Stomach (tissue), 9 donors: ENCODE measurements around the gene NANP. TPM values are rescaled to one million over a fixed set of nuclear protein-coding genes. Genes with fewer than 3 reads are reported as not detected.
A peak's percentile ranks its signal among the peaks of the same experiment; 100 is the strongest.

Experiments
- DNase-seq, 2 donors: peaks; one replicate each; pipeline versions ENCODE4 v3.0.0 to v3.0.0-alpha.2; 2013 to 2019
- H3K27ac ChIP-seq, 5 donors: fragments of 200-600 bp in 4 of 5; sonication (generic) in 4 of 5; one replicate each; pipeline ENCODE4 v1.5.1; 2013 to 2019; ENCODE audit warnings: mild to moderate bottlenecking in 1 of 5, moderate library complexity in 1 of 5
- H3K27me3 ChIP-seq, 3 donors: fragments of 200-600 bp; sonication (generic); one replicate each; pipeline ENCODE4 v1.5.1; 2017 to 2019; ENCODE audit warnings: mixed run types in 1 of 3
- H3K36me3 ChIP-seq, 4 donors: fragments of 200-600 bp; sonication (generic); 1 replicate in 3 of 4; 2 replicates in 1 of 4; pipeline ENCODE4 v1.5.1; 2016 to 2019
- H3K4me1 ChIP-seq, 4 donors: fragments of 200-600 bp; sonication (generic); one replicate each; pipeline ENCODE4 v1.5.1; 2016 to 2019
- H3K4me3 ChIP-seq, 4 donors: fragments of 200-600 bp; sonication (generic) in 3 of 4; one replicate each; pipeline ENCODE4 v1.5.1; 2016 to 2019; ENCODE audit warnings: mild to moderate bottlenecking in 1 of 4
- H3K9me3 ChIP-seq, 4 donors: fragments of 200-600 bp; sonication (generic); one replicate each; pipeline ENCODE4 v1.5.1; 2016 to 2019
- EP300 ChIP-seq: sonication (generic); formaldehyde crosslinking; IDR thresholded peaks from one replicate; pipeline ENCODE4 v1.6.1; 2017; ENCODE audit warnings: antibody characterized with exemption
- POLR2A ChIP-seq, 4 donors: fragments of 450-650 bp; IDR thresholded peaks; one replicate each; pipeline ENCODE4 v1.6.1; 2016; ENCODE audit warnings: antibody characterized with exemption in 4 of 4, control low read depth in 2 of 4, mild to moderate bottlenecking in 1 of 4, moderate library complexity in 1 of 4
- POLR2AphosphoS5 ChIP-seq, 3 donors: sonication (generic); formaldehyde crosslinking; IDR thresholded peaks; one replicate each; pipeline ENCODE4 v1.6.1; 2016; ENCODE audit warnings: antibody characterized with exemption in 3 of 3
- WGBS, 5 donors: extraction: QIAGEN DNeasy Blood & Tissue Kit in 3 of 5; methylation state at CpG; one replicate each; pipeline versions ENCODE4 v1.1.5 to v1.1.7; 2013 to 2018; 5-methylcytosine and 5-hydroxymethylcytosine counted together
- intact Hi-C: fragments of 100-400 bp; cut with DNase I; formaldehyde crosslinking; loops from one replicate; pipeline ENCODE4 v1.15.1; 2023; ENCODE audit warnings: low total_unique reads
- polyA plus RNA-seq, 3 donors: library from polyadenylated mRNA; stranded (reverse); fragments of 200-250 nt; gene quantifications; one replicate each; pipeline ENCODE4 v1.2.3, GENCODE V29; 2013
- total RNA-seq, 5 donors: library from RNA; depleted of rRNA; stranded (reverse); fragments of >200 nt; gene quantifications; one replicate each; pipeline versions ENCODE4 v1.1.0 to v1.2.3, GENCODE V29; 2014 to 2016
- TF ChIP-seq, protein P1 (sequence below), 7 experiments: fragments of 450-650 bp in 4 of 7; fragments of 200-600 bp in 3 of 7; sonication (generic) in 3 of 7; IDR thresholded peaks; one replicate each; pipeline ENCODE4 v1.5.1; 2016 to 2019; ENCODE audit warnings: antibody characterized with exemption in 7 of 7, control low read depth in 2 of 7, mild to moderate bottlenecking in 1 of 7
- donor health status: healthy with polysubstance abuse.
- donor health status: Bipolar disorder and iron deficiency.
- donor health status: healthy.

The NANP gene
- total and polyA plus RNA-seq, 8 donors: under 0.01 to 5.7 (median 1.8) TPM

DNA sequence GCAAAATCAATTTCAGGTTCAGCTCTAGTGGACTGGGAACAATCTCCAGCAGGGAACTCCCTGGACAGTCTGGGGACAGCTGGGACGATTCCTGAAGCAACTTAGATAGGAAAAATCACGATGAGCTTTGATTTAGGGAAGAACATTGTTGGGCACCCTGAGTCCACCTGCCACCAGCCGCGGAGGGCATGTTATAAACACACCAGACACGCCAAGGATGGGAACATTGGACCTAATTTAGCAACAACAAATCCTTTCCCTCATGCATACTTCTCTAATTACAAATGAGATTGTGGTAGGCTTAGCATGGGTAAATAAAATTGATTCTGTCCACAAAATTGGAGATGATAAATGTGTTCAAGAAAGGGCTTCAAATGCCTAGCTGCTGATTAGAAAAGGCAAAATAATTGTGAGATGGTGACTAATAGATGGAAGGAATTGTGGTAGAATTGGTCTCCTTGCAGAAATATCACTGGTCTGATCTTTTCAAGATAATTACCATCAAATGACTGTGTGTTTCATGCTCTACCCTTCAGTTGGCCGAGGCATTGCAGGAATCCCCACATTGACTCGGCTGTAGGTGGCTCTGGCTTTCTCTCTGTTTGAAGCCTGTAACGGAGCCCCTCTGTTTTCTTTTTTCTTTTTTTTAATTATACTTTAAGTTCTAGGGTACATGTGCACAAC, 6.1 kb upstream of the NANP start:
- Histone ChIP-seq H3K27ac (no peak overlapping the region), H3K9me3 (no peaks in the 10 kb centered on the region), H3K4me1 (peaks cover under 1 to 4% (median 2%) of the 10 kb centered on the region in 4 donors), H3K4me3 (no peak overlapping the region), H3K27me3 (no peaks in the 10 kb centered on the region), H3K36me3 (peaks cover 0 to 11% (median 7%) of the 10 kb centered on the region in 4 donors)
- TF ChIP-seq EP300: no peak
- TF ChIP-seq POLR2A (IDR thresholded peaks at IDR 0.05): no peak
- TF ChIP-seq, protein P1, sequence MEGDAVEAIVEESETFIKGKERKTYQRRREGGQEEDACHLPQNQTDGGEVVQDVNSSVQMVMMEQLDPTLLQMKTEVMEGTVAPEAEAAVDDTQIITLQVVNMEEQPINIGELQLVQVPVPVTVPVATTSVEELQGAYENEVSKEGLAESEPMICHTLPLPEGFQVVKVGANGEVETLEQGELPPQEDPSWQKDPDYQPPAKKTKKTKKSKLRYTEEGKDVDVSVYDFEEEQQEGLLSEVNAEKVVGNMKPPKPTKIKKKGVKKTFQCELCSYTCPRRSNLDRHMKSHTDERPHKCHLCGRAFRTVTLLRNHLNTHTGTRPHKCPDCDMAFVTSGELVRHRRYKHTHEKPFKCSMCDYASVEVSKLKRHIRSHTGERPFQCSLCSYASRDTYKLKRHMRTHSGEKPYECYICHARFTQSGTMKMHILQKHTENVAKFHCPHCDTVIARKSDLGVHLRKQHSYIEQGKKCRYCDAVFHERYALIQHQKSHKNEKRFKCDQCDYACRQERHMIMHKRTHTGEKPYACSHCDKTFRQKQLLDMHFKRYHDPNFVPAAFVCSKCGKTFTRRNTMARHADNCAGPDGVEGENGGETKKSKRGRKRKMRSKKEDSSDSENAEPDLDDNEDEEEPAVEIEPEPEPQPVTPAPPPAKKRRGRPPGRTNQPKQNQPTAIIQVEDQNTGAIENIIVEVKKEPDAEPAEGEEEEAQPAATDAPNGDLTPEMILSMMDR (IDR thresholded peaks at IDR 0.05): no peak
- no peak for TF ChIP-seq POLR2AphosphoS5 (IDR thresholded peaks at IDR 0.05)
- DNase-seq: no peak
- intact Hi-C loops: no loop called here
- 75 to 89% (median 86%) methylated on average over 8 of the region's 8 CpGs for WGBS, 5 donors

DNA sequence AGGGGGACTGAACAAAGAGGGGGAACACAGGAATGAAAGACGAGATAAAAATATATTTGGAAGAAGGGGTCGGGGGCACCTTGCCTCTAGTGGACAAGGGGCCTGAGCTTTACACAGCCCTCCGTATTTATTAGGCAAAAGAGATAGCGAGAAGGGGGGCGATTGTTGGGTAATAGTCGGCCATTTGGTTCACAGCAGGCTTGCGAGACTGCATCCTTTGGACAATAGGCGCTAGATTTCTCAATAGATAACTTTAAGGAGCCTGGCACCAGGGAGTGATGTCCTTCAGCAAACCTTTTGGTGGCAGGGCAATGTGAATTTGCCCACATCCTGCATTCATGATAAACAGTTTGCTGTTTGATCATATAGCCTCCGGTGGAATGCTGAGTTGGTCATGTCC, 3.0 kb upstream of the NANP start:
- H3K9me3 ChIP-seq: no peaks in the 10 kb centered on the region
- H3K4me1 ChIP-seq: peaks cover 12 to 27% (median 24%) of the 10 kb centered on the region in 4 donors
- TF ChIP-seq POLR2A (IDR thresholded peaks at IDR 0.05) (no peak), POLR2AphosphoS5 (IDR thresholded peaks at IDR 0.05) (no peak), EP300 (no peak)
- TF ChIP-seq, protein P1 (IDR thresholded peaks at IDR 0.05): no peak
- no peaks in the 10 kb centered on the region for H3K36me3 ChIP-seq
- no peak for DNase-seq
- WGBS, 5 donors: 80 to 84% (median 82%) methylated on average over 9 of the region's 9 CpGs
- H3K27me3 ChIP-seq: no peaks in the 10 kb centered on the region
- H3K4me3 ChIP-seq: no peak overlapping the region
- no peak overlapping the region for H3K27ac ChIP-seq
- intact Hi-C loops: no loop called here

DNA sequence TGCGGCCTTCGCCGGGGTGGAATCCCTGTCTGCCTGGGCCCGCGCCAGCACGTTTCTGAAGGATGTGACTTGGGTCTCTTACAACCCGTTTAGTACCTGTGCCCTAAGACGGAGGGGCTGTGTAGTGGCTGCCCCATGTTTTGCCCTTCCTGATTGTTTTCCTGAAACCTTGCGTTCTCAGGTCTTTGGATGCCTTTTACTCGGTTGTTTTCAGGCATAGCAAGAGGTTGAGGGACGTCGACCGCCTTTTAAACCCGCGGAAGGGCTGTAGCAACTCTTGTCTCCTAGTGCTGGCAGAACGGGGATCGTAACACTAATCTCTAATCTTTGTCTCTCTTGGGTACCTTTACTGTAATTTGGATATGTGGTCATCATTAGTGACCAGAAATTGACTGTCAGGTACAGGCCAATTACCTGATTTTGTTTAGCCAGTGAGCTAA, 706 bp upstream of the NANP start:
- no peak for DNase-seq
- TF ChIP-seq POLR2AphosphoS5 (IDR thresholded peaks at IDR 0.05): no peak
- TF ChIP-seq, protein P1 (IDR thresholded peaks at IDR 0.05): no peak
- TF ChIP-seq EP300: no peak
- no peak for TF ChIP-seq POLR2A (IDR thresholded peaks at IDR 0.05)
- no peaks in the 10 kb centered on the region for H3K9me3 ChIP-seq
- H3K4me3 ChIP-seq: peak overlapping the region; percentile 66 to 98 (median 87)
- intact Hi-C loops: no loop called here
- no peaks in the 10 kb centered on the region for H3K36me3 ChIP-seq
- 32 to 42% (median 37%) methylated on average over 16 to 17 of the region's 17 CpGs for WGBS, 5 donors
- peak overlapping the region; percentile 93 to 97 (median 94) for H3K27ac ChIP-seq
- no peaks in the 10 kb centered on the region for H3K27me3 ChIP-seq
- peaks cover 12 to 35% (median 26%) of the 10 kb centered on the region in 4 donors for H3K4me1 ChIP-seq

DNA sequence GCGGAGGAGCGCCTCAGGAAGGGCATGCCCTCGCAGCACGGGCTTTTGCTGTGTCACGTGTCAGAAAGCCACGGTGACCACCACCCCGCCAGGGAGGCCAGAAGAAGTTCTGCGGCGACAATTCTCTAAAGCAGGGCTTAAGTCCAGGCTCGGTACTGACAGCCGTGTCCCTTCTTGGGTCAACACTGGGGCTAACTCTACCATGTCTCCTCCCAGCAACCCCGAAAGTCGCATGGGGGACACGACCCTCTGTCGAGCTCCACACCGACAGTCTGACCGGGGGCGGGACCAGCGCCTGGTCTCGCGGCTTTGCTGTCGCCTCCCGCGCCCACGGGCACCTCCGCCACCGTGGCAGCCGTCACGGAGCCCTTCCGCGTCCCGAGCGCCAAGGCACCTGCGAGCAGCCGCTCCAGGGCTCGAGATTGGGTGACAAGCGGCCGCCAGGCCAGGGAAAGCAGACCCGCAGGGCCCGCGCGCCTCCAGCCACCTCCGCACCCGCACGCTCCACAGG, 534 bp downstream of the NANP start:
- no peaks in the 10 kb centered on the region for H3K9me3 ChIP-seq
- H3K27me3 ChIP-seq: no peaks in the 10 kb centered on the region
- peaks cover 12 to 35% (median 26%) of the 10 kb centered on the region in 4 donors for H3K4me1 ChIP-seq
- peak overlapping the region; percentile 66 to 98 (median 87) for H3K4me3 ChIP-seq
- WGBS, 5 donors: 0% methylated on average over 16 to 45 of the region's 45 CpGs
- peak overlapping the region; percentile 93 to 97 (median 94) for H3K27ac ChIP-seq
- TF ChIP-seq, protein P1 (IDR thresholded peaks at IDR 0.05): no peak
- TF ChIP-seq POLR2AphosphoS5 (IDR thresholded peaks at IDR 0.05) (no peak), POLR2A (IDR thresholded peaks at IDR 0.05) (no peak), EP300 (no peak)
- DNase-seq: peak; percentile 39 to 72
- H3K36me3 ChIP-seq: no peaks in the 10 kb centered on the region
- intact Hi-C loops: no loop called here
